ENCODE measurements around the gene LCN10.
"Not testable (repeated sequence)": the region's sequence is repeated elsewhere in the genome, so short reads cannot be mapped to it uniquely, and the experiment has no call there.

The LCN10 gene

DNA sequence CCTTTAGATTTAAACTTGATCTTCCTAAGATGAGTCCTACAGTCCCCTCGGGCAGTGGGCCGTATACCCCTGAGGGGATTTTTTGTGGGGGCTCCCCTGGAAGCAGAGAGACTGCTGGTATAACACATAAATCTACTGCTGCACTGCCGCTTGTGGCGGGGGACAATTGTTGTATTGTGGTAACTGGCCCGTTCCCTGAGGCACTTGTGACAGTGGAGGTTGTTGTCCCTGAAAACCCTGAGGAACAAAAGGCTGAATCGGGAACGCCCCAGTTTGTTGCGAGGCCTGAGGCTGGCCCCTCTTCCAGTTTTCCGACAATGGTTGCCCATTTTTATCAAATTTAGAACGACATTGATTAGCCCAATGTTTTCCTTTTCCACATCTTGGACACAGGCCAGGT is 43.7 kb upstream of the LCN10 start:
- DNase-seq (ENCODE audit: low read depth), result no peak
- TF ChIP-seq, protein P1, sequence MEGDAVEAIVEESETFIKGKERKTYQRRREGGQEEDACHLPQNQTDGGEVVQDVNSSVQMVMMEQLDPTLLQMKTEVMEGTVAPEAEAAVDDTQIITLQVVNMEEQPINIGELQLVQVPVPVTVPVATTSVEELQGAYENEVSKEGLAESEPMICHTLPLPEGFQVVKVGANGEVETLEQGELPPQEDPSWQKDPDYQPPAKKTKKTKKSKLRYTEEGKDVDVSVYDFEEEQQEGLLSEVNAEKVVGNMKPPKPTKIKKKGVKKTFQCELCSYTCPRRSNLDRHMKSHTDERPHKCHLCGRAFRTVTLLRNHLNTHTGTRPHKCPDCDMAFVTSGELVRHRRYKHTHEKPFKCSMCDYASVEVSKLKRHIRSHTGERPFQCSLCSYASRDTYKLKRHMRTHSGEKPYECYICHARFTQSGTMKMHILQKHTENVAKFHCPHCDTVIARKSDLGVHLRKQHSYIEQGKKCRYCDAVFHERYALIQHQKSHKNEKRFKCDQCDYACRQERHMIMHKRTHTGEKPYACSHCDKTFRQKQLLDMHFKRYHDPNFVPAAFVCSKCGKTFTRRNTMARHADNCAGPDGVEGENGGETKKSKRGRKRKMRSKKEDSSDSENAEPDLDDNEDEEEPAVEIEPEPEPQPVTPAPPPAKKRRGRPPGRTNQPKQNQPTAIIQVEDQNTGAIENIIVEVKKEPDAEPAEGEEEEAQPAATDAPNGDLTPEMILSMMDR (IDR thresholded peaks at IDR 0.05; ENCODE audit: insufficient read depth, low read depth, low read length, missing control alignments), result no peak
- H3K4me3 ChIP-seq (ENCODE audit: low read depth, low read length), result no peak overlapping the region

DNA sequence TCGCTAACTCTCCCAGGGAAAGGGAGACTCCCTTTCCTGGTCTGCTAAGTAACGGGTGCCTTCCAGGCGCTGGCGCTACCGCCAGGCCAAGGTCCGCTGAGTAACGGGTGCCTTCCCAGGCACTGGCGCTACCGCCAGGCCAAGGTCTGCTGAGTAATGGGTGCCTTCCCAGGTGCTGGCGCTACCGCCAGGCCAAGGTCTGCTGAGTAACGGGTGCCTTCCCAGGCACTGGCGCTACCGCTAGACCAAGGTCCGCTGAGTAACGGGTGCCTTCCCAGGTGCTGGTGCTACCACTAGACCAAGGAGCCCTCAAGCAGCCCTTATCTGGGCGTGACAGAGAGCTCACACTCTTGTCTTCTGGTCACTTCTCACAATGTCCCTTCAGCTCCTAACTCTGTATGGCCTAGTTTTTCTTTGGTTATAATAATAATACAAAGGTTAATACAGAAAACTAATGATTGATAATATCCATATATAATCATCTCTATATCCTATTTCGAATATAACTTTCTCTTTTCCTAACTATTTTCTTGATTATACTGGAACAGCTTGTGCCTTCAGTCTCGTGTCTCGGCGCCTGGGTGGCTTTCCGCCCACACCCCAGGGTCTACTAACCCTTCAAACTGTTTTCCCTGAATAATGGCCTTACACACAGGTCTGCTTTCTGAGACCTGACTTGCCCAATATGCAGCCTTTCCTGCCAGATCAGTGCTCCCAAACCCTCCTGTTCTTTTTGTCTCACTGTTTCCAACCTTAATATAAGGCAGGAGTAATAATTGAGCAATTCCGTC is 43.0 kb upstream of the LCN10 start:
- DNase-seq (ENCODE audit: low read depth); H3K4me3 ChIP-seq (ENCODE audit: low read depth, low read length): not testable (repeated sequence)

DNA sequence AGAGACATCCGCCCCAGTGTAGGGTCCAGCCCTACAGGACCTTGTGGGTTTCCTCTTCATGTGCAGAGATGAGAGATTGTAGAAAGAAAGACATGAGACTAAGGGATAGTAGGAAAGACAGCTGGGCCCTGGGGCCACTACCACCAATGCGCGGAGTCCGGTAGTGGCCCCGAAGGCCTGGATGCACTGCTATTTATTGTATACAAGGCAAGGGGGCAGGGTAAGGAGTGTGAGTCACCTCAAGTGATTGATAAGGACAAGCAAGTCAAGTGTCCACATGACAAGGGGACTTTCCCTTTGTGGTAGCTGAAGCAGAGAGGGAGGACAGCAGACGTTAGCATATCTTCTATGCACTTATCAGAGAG is 42.2 kb upstream of the LCN10 start:
- DNase-seq (ENCODE audit: low read depth), result peak; percentile 55
- no peak overlapping the region for H3K4me3 ChIP-seq (ENCODE audit: low read depth, low read length)
- TF ChIP-seq, protein P1 (IDR thresholded peaks at IDR 0.05; ENCODE audit: insufficient read depth, low read depth, low read length, missing control alignments), result no peak

DNA sequence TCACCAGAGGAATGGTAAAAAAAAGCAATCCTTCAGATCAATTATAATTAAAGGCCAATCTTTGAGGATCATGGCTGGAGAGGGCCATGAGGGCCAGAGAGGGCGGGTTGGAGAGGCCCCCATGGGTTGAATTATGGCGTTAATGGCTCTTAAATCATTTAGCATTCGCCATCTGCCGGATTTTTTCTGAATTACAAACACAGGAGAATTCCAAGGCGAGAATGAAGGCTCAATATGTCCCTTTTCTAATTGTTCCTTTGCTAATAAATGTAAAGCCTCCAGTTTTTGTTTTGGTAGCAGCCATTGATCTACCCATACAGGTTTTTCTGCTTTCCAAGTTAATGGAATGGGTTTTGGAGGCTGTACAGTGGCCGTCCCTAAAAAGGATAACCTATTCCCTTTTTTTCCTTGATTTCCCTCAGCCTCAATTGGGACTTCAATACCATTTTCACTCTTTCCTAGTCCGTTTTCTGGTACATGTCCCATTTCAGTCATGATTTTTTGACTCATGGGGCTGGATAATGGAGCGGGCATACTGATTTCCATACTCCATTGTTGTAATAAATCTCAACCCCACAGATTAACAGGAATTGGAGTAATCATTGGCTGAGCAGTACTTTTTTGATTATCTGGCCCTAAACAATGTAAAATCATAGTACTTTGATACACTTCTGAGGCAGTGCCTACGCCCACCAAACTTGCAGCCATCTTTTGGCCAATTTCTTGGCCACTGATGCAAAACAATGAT is 41.7 kb upstream of the LCN10 start:
- no peak overlapping the region for H3K4me3 ChIP-seq (ENCODE audit: low read depth, low read length)
- TF ChIP-seq, protein P1 (IDR thresholded peaks at IDR 0.05; ENCODE audit: insufficient read depth, low read depth, low read length, missing control alignments), result peak; percentile 28
- peak; percentile 54 for DNase-seq (ENCODE audit: low read depth)

DNA sequence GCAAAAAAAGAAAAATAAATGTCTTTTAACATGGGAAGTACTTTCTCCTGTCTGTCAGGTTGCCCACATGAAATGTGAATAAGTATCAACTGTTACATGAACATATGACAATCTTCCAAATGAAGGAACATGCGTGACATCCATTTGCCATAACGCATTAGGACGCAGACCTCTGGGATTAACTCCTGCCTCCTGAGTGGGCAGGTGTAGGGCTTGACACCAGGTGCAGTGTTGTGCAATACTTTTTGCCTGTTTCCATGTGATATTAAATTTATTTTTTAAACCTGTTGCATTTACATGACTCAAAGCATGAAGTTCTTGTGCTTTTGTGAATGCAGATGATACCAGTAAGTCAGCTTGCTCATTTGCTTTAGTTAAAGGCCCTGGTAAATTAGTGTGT is 39.7 kb upstream of the LCN10 start:
- H3K4me3 ChIP-seq (ENCODE audit: low read depth, low read length), result no peak overlapping the region
- no peak for DNase-seq (ENCODE audit: low read depth)
- TF ChIP-seq, protein P1 (IDR thresholded peaks at IDR 0.05; ENCODE audit: insufficient read depth, low read depth, low read length, missing control alignments), result no peak

DNA sequence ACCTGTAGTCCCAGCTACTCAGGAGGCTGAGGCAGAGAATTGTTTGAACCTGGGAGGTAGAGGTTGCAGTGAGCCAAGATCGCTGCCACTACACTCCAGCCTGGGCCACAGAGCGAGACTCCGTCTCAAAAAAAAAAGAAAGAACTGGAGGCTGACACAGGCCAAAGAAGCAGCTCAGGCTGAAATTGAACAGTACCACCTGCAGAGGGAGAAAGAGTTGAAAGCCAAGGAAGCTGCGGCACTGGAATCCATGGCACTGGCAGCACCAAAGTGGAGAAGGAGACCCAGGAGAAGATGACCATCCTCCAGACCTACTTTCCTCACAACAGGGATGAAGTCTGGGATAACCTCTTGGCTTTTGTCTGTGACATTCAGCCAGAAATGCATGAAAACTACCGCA is 37.1 kb upstream of the LCN10 start:
- TF ChIP-seq, protein P1 (IDR thresholded peaks at IDR 0.05; ENCODE audit: insufficient read depth, low read depth, low read length, missing control alignments), result no peak
- no peak for DNase-seq (ENCODE audit: low read depth)
- no peak overlapping the region for H3K4me3 ChIP-seq (ENCODE audit: low read depth, low read length)

DNA sequence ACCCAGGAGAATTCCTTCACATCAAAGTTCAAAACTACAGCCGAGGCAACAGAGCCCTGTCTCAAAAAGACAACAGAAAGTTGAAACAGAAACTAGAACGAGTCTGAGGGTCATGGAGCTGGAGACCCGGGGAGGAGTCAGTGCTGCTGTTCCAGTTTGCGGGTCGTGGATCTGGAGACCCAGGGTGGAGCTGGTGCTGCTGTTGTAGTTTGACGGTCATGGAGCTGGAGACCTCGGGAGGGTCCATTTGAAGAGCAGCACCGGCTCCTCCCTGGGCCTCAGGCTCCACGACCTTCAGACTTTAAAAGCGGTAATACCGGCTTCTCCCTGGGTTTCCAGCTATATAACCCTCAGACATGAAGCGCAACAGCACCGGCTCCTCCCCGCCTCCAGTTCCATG is 34.6 kb upstream of the LCN10 start:
- no peak overlapping the region for H3K4me3 ChIP-seq (ENCODE audit: low read depth, low read length)
- DNase-seq (ENCODE audit: low read depth), result no peak
- TF ChIP-seq, protein P1 (IDR thresholded peaks at IDR 0.05; ENCODE audit: insufficient read depth, low read depth, low read length, missing control alignments), result no peak

All from GM12865 (cell line).